ENCODE data around the gene SUMF1. TPM values are rescaled to one million over a fixed set of nuclear protein-coding genes. Genes with fewer than 3 reads are reported as not detected.

The SUMF1 gene
- total RNA-seq, 2 experiments from 2014 or later, result 6.4 to 6.6 TPM

DNA sequence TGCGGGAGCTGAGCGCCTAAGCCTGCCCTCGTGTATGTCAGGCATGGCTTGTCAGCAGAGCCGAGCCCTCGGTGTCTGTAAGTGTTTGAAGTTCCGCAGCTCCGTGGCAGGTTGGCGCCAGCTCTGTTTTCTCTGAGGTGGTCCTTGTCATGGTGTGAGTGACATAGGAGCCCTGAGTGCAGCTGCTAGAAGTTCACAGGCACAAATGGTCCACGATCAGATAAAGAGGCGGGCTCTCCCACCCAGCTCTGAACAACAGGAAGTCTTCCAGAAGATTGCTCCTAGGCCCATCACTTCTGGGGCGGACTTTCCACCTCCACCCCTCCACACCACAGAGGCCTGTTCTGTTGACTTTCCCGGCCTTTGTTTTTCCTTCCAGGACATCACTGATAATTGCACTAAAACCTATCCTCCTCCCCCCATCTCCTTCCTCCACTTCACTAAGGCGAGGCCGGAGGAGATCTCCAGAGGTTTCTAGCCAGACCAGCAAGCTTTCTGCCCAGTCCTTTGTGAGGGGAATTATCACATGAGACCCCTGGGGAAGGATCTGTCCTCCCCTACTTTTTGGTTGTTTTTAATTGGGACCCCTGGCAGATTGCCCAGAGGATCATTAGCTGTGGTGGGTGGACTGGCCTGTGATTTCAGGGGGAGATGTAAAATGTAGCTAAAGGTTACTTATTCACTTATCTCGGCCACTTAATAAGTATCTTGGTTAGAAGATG, 46.0 kb upstream of the SUMF1 start:
- TF ChIP-seq, protein P1, sequence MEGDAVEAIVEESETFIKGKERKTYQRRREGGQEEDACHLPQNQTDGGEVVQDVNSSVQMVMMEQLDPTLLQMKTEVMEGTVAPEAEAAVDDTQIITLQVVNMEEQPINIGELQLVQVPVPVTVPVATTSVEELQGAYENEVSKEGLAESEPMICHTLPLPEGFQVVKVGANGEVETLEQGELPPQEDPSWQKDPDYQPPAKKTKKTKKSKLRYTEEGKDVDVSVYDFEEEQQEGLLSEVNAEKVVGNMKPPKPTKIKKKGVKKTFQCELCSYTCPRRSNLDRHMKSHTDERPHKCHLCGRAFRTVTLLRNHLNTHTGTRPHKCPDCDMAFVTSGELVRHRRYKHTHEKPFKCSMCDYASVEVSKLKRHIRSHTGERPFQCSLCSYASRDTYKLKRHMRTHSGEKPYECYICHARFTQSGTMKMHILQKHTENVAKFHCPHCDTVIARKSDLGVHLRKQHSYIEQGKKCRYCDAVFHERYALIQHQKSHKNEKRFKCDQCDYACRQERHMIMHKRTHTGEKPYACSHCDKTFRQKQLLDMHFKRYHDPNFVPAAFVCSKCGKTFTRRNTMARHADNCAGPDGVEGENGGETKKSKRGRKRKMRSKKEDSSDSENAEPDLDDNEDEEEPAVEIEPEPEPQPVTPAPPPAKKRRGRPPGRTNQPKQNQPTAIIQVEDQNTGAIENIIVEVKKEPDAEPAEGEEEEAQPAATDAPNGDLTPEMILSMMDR (IDR thresholded peaks at IDR 0.05), result no peak
- intact Hi-C loops (cut with micrococcal nuclease), result no loop called here
- no peak overlapping the region for H3K27ac Mint-ChIP-seq

DNA sequence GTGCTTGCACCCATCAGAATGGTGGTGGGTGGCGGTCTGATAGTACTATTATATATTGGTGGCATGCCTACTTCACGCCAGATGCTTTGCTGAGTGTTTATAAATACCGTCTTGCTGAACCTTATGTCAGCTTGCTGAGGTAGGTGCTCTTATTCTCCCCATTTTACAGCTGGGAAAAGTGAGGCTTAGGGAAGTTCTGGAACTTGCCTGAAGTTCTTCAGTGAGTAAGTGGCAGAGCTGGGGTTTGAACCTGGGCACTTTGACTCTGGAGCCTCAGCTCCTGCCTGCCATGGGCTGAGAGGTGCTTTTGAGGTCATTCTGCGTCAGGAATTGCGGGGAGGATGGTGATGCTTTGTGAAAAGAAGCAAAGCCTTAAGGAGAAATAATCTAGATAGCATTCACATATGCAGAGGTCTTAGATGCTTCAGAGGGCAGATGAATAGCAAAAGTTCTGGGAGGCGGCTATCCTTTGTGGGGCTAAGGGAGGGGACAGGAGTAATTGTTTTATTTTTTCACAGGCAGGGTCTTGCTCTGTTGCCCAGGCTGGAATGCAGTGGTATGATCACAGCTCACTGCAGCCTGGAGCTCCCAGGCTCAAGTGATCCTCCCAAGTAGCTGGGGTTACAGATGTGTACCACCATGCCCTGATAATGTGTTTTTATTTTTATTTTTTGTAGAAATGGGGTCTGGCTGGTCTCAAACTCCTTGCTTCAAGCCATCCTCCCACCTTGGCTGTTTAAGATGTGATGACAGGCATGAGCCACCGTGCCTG, 44.6 kb upstream of the SUMF1 start:
- ChIA-PET CTCF (interaction anchor here (1.1 to 4.8 kb wide), 2 partner anchors 7 to 16 kb away, joined by 3 to 21 read pairs; no protein-coding TSS in a partner anchor), POLR2A (interaction anchor here (0.5 to 1.6 kb wide), 3 partner anchors 8 to 187 kb away, joined by 3 to 5 read pairs (median 3); no protein-coding TSS in a partner anchor)
- no peak overlapping the region for H3K27ac Mint-ChIP-seq
- peaks cover 13% of the 10 kb centered on the region for H3K36me3 Mint-ChIP-seq (ENCODE audit: low read depth)
- ATAC-seq (no peak), DNase-seq (no peak)
- intact Hi-C loops (cut with micrococcal nuclease), result no loop called here
- no peaks in the 10 kb centered on the region for H3K27me3 Mint-ChIP-seq
- H3K4me3 Mint-ChIP-seq, result no peak overlapping the region
- no peaks in the 10 kb centered on the region for H3K9me3 Mint-ChIP-seq
- H3K4me1 Mint-ChIP-seq (ENCODE audit: low read depth), result peaks cover 54% of the 10 kb centered on the region
- TF ChIP-seq, protein P1 (IDR thresholded peaks at IDR 0.05), result no peak

More for the DNA sequence above, 46.0 kb upstream of the SUMF1 start:
- H3K4me3 Mint-ChIP-seq, result no peak overlapping the region
- peaks cover 15% of the 10 kb centered on the region for H3K36me3 Mint-ChIP-seq (ENCODE audit: low read depth)
- no peaks in the 10 kb centered on the region for H3K9me3 Mint-ChIP-seq
- H3K4me1 Mint-ChIP-seq (ENCODE audit: low read depth), result peaks cover 53% of the 10 kb centered on the region
- CTCF ChIA-PET, result interaction anchor here (1.1 to 12.3 kb wide), 3 partner anchors 18 to 162 kb away, joined by 3 to 131 read pairs (median 4); no protein-coding TSS in a partner anchor
- ATAC-seq (no peak), DNase-seq (no peak)
- POLR2A ChIA-PET, result interaction anchor here (0.9 to 2.0 kb wide), 3 partner anchors 10 to 187 kb away, joined by 3 to 7 read pairs (median 3); no protein-coding TSS in a partner anchor
- H3K27me3 Mint-ChIP-seq, result no peaks in the 10 kb centered on the region

DNA sequence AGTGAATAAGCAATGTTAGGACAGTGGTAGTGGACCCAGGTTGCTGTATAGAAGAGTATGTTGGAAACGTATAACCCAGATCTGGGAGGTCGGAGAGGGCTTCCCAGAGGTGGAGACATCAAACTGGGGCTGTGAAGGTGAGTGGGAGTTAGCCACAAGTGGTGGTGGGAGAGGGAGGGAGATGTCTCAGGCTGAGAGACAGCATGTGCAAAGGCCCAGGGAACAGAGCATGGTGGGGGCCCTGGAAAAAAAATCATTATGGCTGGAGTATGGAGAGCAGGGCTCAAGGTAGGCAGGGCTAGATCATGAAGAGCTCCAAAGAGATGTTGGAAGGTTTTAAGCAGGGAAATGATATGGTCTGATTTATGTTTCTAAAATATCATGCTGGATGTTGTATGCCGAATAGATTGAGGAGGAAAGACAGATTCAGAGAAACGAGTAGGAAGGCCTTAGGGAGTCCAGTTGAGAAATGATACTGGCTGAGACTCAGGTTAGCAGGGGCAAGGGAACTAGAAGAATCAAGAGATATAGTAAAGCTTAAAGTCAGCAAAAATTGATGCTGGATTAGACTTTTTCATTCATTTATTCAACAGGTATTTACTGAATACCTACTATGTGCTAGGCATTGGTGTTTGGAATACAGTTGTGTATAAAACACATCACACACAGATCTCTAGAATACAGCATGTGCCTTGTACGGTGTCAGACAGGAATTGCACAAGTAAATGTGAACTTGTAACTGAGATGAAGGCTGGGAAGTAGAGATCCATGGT, 43.1 kb upstream of the SUMF1 start:
- Mint-ChIP-seq H3K27ac (no peak overlapping the region), H3K27me3 (no peaks in the 10 kb centered on the region)

GRCh38 chr3:4509043-4509442, 42.0 kb upstream of the SUMF1 start:
- peaks cover 62% of the 10 kb centered on the region for H3K4me1 Mint-ChIP-seq (ENCODE audit: low read depth)
- TF ChIP-seq, protein P1 (IDR thresholded peaks at IDR 0.05), result no peak
- no peak for DNase-seq
- intact Hi-C loops (cut with micrococcal nuclease), result no loop called here
- H3K27me3 Mint-ChIP-seq, result no peaks in the 10 kb centered on the region
- no peak overlapping the region for H3K27ac Mint-ChIP-seq
- ChIA-PET CTCF (interaction anchor here (0.6 to 4.8 kb wide), 4 partner anchors 10 to 207 kb away, joined by 3 to 21 read pairs (median 5); no protein-coding TSS in a partner anchor), POLR2A (no interaction called here)
- peaks cover 13% of the 10 kb centered on the region for H3K36me3 Mint-ChIP-seq (ENCODE audit: low read depth)
- no peak for ATAC-seq
- no peak overlapping the region for H3K4me3 Mint-ChIP-seq
- no peaks in the 10 kb centered on the region for H3K9me3 Mint-ChIP-seq

More for the DNA sequence above, 43.1 kb upstream of the SUMF1 start:
- H3K4me1 Mint-ChIP-seq (ENCODE audit: low read depth), result peaks cover 58% of the 10 kb centered on the region
- no peak overlapping the region for H3K4me3 Mint-ChIP-seq
- peaks cover 13% of the 10 kb centered on the region for H3K36me3 Mint-ChIP-seq (ENCODE audit: low read depth)
- no peaks in the 10 kb centered on the region for H3K9me3 Mint-ChIP-seq
- DNase-seq (no peak), ATAC-seq (no peak)
- TF ChIP-seq, protein P1 (IDR thresholded peaks at IDR 0.05), result no peak
- CTCF ChIA-PET, result interaction anchor here (1.0 to 4.8 kb wide), 2 partner anchors 8 to 159 kb away, joined by 4 to 21 read pairs; no protein-coding TSS in a partner anchor
- POLR2A ChIA-PET, result interaction anchor here (0.8 to 1.6 kb wide), 2 partner anchors 9 to 16 kb away, joined by 3 to 5 read pairs; no protein-coding TSS in a partner anchor
- intact Hi-C loops (cut with micrococcal nuclease), result no loop called here
